T-helper 1 cell treated with Interleukin-12 subunit alpha and Interleukin-12 subunit beta and Interleukin-4 antibody, amounts not matched to agents 30 μg/mL and 1 μg/mL, for 36 hours (primary cell): ENCODE measurements around the gene RALGDS.
A peak's percentile ranks its signal among the peaks of the same experiment; 100 is the strongest.
"Not testable (repeated sequence)": the region's sequence is repeated elsewhere in the genome, so short reads cannot be mapped to it uniquely, and the experiment has no call there.

Experiments used
- H3K27ac Mint-ChIP-seq: one replicate; pipeline ENCODE4 v1.8.0; 2021; ENCODE audit warnings: mild to moderate bottlenecking, mixed read lengths
- H3K27me3 Mint-ChIP-seq: one replicate; pipeline ENCODE4 v1.8.0; 2021; ENCODE audit warnings: low read depth, mixed read lengths
- H3K36me3 Mint-ChIP-seq: one replicate; pipeline ENCODE4 v1.8.0; 2021; ENCODE audit warnings: low read depth, mixed read lengths
- H3K4me1 Mint-ChIP-seq: one replicate; pipeline ENCODE4 v1.8.0; 2021; ENCODE audit warnings: low read depth, mixed read lengths
- H3K4me3 Mint-ChIP-seq: one replicate; pipeline ENCODE4 v1.8.0; 2021; ENCODE audit warnings: mild to moderate bottlenecking, moderate library complexity, mixed read lengths
- H3K9me3 Mint-ChIP-seq: one replicate; pipeline ENCODE4 v1.8.0; 2021; ENCODE audit warnings: mixed read lengths

The RALGDS gene

DNA sequence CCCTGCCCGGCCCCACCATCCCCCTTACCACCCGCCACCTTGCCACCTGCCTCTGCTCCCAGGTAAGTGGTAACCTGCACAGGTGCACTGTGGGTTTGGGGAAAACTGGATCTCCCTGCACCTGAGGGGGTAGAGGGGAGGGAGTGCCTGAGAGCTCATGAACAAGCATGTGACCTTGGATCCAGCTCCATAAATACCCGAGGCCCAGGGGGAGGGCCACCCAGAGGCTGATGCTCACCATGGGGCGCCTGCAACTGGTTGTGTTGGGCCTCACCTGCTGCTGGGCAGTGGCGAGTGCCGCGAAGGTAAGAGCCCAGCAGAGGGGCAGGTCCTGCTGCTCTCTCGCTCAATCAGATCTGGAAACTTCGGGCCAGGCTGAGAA, 59.3 kb downstream of the RALGDS start, which contains the start of gene CEL:
TSS of gene CEL (plus strand) at position 218 of the 382 bp plus-strand sequence. CDS start at position 240, 22 bp downstream.
- not testable (repeated sequence) for H3K4me3 Mint-ChIP-seq, H3K9me3 Mint-ChIP-seq, H3K27me3 Mint-ChIP-seq
- Mint-ChIP-seq H3K4me1 (peaks cover 33% of the 10 kb centered on the region), H3K27ac (peak within 1 kb of the TSS; percentile 50), H3K36me3 (peaks cover 10% of the 10 kb centered on the region)

GRCh38 chr9:133061019-133061763, 59.8 kb downstream of the RALGDS start:
- H3K4me3 Mint-ChIP-seq, H3K27me3 Mint-ChIP-seq, H3K9me3 Mint-ChIP-seq: not testable (repeated sequence)
- Mint-ChIP-seq H3K36me3 (peaks cover 14% of the 10 kb centered on the region), H3K4me1 (peaks cover 37% of the 10 kb centered on the region), H3K27ac (peak overlapping the region; percentile 50)

GRCh38 chr9:133060417-133060841, 60.6 kb downstream of the RALGDS start:
- Mint-ChIP-seq H3K27me3 (no peaks in the 10 kb centered on the region), H3K4me3 (no peak overlapping the region), H3K36me3 (peaks cover 18% of the 10 kb centered on the region), H3K4me1 (peaks cover 38% of the 10 kb centered on the region), H3K9me3 (no peaks in the 10 kb centered on the region), H3K27ac (peak overlapping the region; percentile 86)

DNA sequence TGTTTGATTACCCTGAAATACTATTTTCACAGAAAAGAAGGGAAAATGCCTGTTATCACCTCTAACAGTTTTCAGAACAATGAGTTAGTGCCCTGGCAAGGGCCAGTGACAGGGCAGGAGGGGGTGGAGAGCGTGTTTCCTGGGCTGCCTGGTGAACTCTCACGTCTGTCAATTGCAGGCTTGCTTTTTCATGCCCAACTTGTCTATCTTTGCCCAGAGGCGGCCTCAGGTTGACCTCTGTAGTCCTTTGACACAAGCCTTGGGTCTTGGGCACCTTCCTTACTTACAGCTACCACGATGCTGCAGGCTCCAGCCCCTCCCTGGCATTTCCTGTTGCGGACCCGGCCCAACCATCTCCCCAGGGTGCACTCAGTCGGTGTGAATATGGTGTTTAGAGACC, 61.4 kb downstream of the RALGDS start:
- H3K4me1 Mint-ChIP-seq = peaks cover 38% of the 10 kb centered on the region
- H3K36me3 Mint-ChIP-seq = peaks cover 18% of the 10 kb centered on the region
- no peaks in the 10 kb centered on the region for H3K27me3 Mint-ChIP-seq
- peak overlapping the region; percentile 28 for H3K4me3 Mint-ChIP-seq
- H3K9me3 Mint-ChIP-seq = no peaks in the 10 kb centered on the region
- peak overlapping the region; percentile 88 for H3K27ac Mint-ChIP-seq

GRCh38 chr9:133058550-133059320, 62.3 kb downstream of the RALGDS start:
- no peaks in the 10 kb centered on the region for H3K9me3 Mint-ChIP-seq
- peaks cover 24% of the 10 kb centered on the region for H3K36me3 Mint-ChIP-seq
- peaks cover 38% of the 10 kb centered on the region for H3K4me1 Mint-ChIP-seq
- H3K4me3 Mint-ChIP-seq = peak overlapping the region; percentile 56
- H3K27me3 Mint-ChIP-seq = no peaks in the 10 kb centered on the region
- H3K27ac Mint-ChIP-seq = peak overlapping the region; percentile 88

DNA sequence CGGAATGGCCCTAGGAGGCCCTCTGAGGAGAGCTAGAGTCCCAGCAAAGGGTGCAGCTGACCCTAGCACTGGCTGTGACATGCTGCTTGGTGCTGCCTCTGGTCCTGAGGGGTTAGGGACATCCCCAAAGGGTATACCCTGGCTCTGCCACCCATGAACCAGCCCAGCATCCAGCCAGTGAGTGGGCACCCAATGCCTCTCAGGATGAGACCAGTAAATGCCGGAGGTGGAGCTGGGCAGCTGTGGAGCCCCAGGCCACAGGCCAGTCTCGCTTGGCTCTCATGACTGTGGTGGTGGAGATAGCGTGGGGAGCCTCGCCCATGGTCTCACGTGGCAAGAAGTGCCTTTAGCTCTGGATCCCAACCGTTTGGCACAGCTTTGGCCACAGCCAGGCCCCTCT, 63.0 kb downstream of the RALGDS start:
- Mint-ChIP-seq H3K9me3 (no peaks in the 10 kb centered on the region), H3K4me1 (peaks cover 38% of the 10 kb centered on the region), H3K27ac (peak overlapping the region; percentile 88), H3K27me3 (no peaks in the 10 kb centered on the region), H3K36me3 (peaks cover 25% of the 10 kb centered on the region), H3K4me3 (no peak overlapping the region)

DNA sequence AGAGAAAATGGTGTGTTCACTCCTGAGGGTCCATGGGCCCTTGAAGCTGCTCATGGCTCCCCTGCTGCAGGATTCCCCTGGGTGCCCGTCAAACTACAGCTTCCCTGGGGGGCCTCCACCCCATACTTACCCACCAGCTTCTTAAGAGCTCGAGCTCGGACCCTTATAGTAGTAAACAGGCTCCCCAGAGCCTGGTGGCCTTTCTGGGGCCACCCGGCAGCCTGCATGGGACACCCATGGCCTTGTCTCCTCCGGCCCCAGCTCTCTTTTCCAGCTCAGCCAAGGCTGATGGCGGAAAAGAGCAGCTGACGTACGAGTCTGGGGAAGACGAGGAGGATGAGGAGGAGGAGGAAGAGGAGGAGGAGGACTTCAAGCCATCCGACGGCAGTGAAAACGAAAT, 63.5 kb downstream of the RALGDS start:
- Mint-ChIP-seq H3K4me1 (peaks cover 37% of the 10 kb centered on the region), H3K4me3 (no peak overlapping the region), H3K27ac (peak overlapping the region; percentile 71), H3K27me3 (no peaks in the 10 kb centered on the region), H3K9me3 (no peaks in the 10 kb centered on the region), H3K36me3 (peaks cover 25% of the 10 kb centered on the region)

DNA sequence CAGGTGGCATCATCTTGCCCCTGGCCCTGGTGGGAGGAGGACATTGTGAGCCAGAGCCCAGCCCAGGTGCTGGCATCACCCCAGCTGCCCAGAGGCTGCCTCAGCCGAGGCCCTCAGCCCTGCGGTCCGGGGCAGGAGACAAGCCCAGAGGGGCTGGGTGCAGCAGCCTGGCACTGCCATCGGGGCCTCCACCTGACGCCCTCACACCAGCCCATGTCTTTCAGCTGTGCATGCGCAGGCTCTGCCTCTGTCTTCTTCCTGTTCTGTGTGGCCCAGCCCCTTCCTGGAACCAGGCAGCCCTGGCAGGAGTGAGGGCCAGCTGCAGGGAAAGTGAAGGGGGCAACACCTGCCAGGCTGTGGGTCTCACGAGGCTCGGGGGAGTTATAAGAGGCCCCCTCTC, 64.0 kb downstream of the RALGDS start:
- Mint-ChIP-seq H3K27me3 (no peaks in the 10 kb centered on the region), H3K9me3 (no peaks in the 10 kb centered on the region), H3K27ac (no peak overlapping the region), H3K4me1 (peaks cover 36% of the 10 kb centered on the region), H3K36me3 (peaks cover 29% of the 10 kb centered on the region), H3K4me3 (no peak overlapping the region)

DNA sequence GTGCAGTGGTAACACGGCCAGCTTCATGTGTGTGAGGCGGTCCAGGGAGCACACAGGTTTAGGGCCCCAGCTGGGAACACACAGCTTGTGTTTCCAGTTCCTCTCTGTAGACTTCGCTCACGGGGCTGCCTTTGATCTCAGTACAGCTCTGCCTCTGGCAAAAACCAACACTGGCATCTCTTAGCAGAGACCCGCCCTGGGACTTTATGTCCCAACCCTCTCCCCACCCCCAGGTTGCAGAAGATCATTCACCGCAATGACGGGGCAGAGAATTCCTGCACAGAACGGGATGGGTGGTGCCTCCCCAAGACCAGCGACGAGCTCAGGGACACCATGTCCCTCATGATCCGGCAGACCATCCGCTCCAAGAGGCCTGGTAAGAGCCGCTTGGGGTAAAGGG, 64.5 kb downstream of the RALGDS start:
- peaks cover 36% of the 10 kb centered on the region for H3K4me1 Mint-ChIP-seq
- H3K27me3 Mint-ChIP-seq = no peaks in the 10 kb centered on the region
- no peak overlapping the region for H3K4me3 Mint-ChIP-seq
- peak overlapping the region; percentile 65 for H3K27ac Mint-ChIP-seq
- peaks cover 34% of the 10 kb centered on the region for H3K36me3 Mint-ChIP-seq
- H3K9me3 Mint-ChIP-seq = no peaks in the 10 kb centered on the region

- H3K27ac Mint-ChIP-seq = no peak overlapping the region
- peaks cover 33% of the 10 kb centered on the region for H3K4me1 Mint-ChIP-seq
- no peak overlapping the region for H3K4me3 Mint-ChIP-seq
Measured at GRCh38 chr9:133055788-133056420, 65.1 kb downstream of the RALGDS start.

GRCh38 chr9:133054966-133055365, 66.1 kb downstream of the RALGDS start:
- H3K4me1 Mint-ChIP-seq = peaks cover 29% of the 10 kb centered on the region
- H3K36me3 Mint-ChIP-seq = peaks cover 38% of the 10 kb centered on the region
- H3K27me3 Mint-ChIP-seq = no peaks in the 10 kb centered on the region

More at GRCh38 chr9:133055788-133056420, 65.1 kb downstream of the RALGDS start:
- Mint-ChIP-seq H3K9me3 (no peaks in the 10 kb centered on the region), H3K36me3 (peaks cover 37% of the 10 kb centered on the region), H3K27me3 (no peaks in the 10 kb centered on the region)

GRCh38 chr9:133054194-133054890, 66.7 kb downstream of the RALGDS start:
- H3K27me3 Mint-ChIP-seq = no peaks in the 10 kb centered on the region
- no peak overlapping the region for H3K27ac Mint-ChIP-seq
- peaks cover 23% of the 10 kb centered on the region for H3K4me1 Mint-ChIP-seq
- no peaks in the 10 kb centered on the region for H3K9me3 Mint-ChIP-seq
- no peak overlapping the region for H3K4me3 Mint-ChIP-seq
- H3K36me3 Mint-ChIP-seq = peaks cover 38% of the 10 kb centered on the region

More at GRCh38 chr9:133054966-133055365, 66.1 kb downstream of the RALGDS start:
- no peak overlapping the region for H3K27ac Mint-ChIP-seq
- no peak overlapping the region for H3K4me3 Mint-ChIP-seq
- no peaks in the 10 kb centered on the region for H3K9me3 Mint-ChIP-seq

- Mint-ChIP-seq H3K36me3 (peaks cover 28% of the 10 kb centered on the region), H3K4me1 (peaks cover 5% of the 10 kb centered on the region)
Measured at GRCh38 chr9:133051966-133052539, 69.0 kb downstream of the RALGDS start.

More at GRCh38 chr9:133051966-133052539, 69.0 kb downstream of the RALGDS start:
- Mint-ChIP-seq H3K27me3 (no peaks in the 10 kb centered on the region), H3K9me3 (no peaks in the 10 kb centered on the region), H3K27ac (no peak overlapping the region), H3K4me3 (no peak overlapping the region)
